Stimulated activated CD4-positive, alpha-beta T cell treated with anti-CD3 and anti-CD28 coated beads, TNF-alpha, amount 100 ng/mL, for 4 hours (primary cell): ENCODE results near the gene MT2A.

Source experiments
- DNase-seq, 3 experiments: peaks; one replicate each; pipeline ENCODE4 v3.0.0-alpha.2; 2020; ENCODE audit warnings: low read depth in 3 of 3

Gene MT2A

DNA sequence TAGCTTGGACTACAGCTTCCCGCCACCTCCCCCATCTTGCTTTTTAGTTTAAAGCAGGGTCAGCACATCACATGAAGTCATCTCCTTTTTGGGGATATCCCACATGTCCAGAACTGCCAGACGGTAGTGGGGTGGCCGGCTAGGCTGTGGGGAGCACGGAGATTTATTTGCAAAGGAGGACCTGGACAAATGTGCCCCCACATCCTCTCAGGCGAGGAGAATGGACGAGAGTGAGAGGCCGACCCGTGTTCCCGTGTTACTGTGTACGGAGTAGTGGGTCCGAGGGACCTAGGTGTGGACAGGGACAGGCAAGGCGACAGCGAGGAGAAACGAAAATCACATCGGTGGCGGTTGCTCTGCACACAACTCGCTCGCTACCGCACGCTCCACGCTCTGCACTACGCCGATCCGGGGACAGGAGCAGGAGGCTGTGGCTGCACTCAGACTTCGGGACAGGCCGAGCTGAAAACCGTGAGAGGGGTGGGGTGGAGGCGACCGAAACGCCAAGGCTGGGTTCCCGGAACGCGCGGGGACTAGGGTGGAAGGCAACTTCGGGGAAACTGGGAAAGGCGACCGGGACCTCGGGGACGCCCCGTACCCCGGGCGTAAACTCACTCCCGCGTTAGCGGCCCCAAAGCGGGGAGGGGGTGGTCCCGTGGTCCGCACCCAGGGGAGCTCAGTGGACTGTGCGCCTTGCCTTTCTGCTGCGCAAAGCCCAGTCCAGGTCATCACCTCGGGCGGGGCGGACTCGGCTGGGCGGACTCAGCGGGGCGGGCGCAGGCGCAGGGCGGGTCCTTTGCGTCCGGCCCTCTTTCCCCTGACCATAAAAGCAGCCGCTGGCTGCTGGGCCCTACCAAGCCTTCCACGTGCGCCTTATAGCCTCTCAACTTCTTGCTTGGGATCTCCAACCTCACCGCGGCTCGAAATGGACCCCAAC lies 29.7 kb downstream of the MT2A start, which contains the start of gene MT1A:
TSS of gene MT1A (plus strand) at position 853 of the 937 bp plus-strand sequence. CDS start at position 926, 73 bp downstream.
- DNase-seq, result no peak

DNA sequence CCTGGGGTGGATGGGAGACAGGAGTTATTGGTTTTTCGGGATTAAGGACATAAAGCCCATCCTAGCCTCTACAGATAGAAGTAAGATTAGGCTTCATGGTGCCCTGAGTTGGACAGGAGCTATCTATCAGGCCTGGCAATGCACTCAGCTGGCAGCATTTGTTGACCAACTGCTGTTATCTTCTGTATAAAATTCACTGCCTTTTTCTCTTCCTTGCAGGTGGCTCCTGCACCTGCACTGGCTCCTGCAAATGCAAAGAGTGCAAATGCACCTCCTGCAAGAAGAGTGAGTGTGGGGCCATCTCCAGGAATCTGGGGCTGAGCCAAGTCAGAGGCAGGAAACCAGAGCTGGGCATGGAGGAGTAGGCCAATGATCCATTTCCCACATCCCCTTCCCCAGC lies 30.7 kb downstream of the MT2A start:
- DNase-seq, result no peak

DNA sequence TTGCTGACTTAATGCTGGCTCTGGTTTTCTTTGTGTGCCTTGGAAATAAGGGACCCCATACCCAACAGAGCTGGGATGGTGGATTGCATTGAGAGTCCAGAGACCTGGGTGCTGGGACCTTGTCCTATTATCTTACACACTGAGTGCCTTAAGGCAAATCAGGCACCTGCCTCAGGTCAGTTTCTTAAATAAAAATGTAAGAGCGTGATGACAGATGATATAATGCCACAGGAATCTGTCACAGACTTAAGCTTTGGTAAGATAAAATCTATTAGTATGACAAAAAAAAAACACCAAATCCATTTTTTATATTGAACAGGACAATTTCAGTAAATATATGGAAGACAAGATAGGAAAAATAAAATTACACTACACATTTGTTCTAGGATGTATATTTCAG lies 31.7 kb downstream of the MT2A start:
- no peak for DNase-seq

DNA sequence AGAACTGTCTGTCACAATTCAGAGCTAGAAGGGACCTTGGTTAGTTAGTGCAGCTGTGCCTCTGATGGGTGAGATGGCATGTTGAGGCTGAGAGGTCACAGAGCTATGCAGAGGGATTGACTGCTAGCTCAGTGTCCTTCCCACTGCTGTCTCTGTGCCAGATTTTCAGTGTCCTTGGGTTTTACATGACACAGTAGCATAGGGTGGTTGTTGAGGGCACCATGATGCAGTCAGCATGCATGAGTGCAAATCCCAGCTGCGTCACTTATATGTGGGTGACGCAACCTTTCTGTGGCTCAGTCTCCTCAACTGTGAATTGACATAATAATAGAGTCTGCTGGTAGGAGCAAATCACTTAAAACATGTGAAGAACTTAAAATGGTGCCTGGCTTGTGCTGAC lies 32.8 kb downstream of the MT2A start:
- no peak for DNase-seq

DNA sequence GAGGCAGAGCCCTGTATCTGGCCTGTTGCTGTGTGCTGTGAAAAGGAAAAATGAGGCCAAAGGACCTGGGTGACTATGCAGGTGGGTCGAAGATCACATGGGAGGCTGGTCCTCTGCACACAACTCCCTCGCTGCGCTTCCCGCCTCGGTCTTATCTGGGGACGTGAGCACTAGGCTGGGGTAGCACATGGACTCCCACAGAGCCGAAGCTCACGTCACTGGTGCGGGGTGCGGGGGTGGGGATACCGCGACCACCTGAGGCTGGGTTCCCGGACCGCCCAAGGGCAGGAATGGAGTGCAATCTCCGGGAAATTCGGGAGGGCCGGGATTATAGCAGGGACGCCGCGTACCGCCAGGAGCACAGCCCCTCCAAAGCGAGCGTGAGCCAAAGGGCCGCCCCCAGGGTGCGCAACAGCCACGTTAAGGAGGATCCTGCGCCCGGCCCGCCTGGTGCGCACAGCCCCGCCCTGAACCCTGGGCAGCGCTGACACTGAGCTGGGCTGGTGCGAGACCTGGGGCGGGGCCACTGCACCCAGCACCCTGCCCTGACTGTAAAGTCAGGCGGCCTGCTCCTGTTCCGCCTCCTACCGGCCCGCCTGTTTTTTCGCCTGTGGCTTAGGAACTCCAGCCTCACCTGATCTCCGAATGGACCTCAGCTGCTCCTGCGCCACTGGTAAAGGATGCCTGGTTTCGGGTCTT lies 34.8 kb downstream of the MT2A start:
- DNase-seq, result peak in 2 of 3 experiments; percentile 37 to 40

DNA sequence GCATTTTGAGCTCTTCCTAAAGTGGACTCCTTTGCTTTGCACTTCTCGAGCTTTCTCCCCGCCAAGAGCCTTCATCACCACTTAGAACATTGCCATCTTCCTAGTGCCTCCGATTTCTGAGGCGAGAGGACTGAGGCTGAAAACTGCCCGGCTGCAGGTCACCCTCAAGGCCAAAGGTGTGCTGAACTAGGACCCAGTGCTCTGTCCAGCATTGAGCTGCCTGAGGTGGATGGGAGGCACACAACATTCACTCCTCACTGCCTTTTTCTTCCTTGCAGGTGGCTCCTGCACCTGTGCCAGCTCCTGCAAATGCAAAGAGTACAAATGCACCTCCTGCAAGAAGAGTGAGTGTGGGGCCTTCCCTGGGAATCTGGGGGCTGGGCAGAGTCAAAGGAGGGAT lies 35.4 kb downstream of the MT2A start:
- no peak for DNase-seq

DNA sequence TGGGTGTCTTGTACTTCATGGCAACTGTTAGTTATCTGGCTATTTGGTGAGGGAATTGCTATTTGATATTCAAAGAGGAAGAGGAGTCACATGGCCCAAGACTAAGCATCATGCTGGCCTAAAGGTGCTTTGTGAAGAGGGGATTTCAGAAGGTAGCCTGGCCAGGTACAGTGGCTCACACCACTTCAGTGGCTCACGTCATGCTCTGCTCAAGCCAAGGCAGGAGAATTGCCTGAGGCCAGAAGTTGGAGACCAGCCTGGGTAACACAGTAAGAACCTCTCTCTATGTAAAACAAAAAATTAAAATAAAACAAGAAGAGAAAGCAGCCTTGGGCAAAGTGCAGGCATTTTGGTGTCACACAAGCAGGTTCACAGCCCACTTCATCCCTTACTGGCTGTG lies 36.9 kb downstream of the MT2A start:
- no peak for DNase-seq

DNA sequence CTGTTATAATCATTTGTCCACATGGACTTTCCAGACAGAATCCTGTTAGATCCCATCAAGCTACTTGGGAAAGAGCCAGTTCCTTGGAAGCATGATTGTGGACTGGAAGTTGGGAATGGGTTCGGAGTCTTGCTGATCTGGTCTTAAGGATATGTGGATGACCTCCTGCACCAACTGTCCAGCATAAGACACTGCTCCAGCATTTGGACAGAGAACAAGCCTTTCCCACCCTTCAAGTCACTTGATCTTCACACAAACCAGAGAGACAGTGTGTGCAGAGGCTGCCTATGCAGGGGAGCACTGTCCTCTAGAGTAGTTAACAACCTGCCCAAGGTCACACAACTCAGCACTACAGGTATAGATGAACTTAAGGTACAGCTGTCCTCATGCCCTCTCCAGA lies 37.5 kb downstream of the MT2A start:
- no peak for DNase-seq

DNA sequence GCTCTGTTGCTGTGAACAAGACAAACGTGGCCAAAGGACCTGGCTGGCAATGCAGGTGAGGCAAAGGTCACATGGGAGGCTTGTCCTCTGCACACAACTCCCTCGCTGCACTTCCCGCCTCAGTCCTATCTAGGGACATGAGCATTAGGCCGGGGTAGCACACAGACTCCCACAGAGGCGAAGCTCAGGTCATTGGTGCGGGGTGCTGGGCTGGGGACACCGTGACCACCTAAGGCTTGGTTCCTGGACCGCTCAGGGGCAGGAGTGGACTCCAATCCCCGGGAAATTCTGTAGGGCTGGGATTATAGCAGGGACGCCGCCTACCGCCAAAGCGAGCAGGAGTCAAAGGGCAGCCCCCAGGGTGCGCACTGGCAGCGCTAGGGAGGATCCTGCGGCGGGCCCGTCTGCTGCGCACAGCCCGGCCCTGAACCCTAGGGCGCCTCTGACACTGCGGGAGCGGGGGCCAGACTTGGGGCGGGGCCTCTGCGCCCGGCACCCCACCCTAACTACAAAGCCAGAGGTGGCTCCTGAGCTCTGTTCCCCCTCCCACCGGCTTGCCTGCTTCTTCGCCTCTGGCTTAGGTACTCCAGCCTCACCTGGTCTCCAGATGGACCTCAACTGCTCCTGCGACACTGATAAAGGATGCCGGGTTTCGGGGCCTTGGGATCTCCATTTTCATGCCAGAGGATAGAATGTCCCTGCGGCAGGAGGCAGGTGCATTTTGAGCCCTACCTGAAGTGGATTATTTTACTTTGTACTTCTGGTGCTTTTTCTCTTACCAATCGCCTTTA lies 39.5 kb downstream of the MT2A start:
- DNase-seq, result no peak

DNA sequence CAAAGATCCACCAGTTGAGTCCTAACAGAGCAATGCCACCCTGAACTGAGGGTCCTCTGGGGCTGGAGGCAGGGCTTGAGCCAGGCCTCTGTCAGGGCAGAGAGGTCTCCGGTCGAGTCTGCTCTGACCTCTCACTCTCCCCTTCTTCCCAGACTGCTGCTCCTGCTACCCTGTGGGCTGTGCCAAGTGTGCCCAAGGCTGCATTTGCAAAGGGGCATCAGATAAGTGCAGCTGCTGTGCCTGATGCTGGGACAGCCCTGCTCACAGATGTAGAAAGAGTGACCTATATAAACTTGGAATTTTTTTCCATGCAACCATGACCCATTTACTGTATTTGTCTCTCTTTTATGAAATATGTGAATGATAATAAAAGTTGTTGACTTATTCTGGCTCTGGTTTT lies 40.9 kb downstream of the MT2A start:
- no peak for DNase-seq

DNA sequence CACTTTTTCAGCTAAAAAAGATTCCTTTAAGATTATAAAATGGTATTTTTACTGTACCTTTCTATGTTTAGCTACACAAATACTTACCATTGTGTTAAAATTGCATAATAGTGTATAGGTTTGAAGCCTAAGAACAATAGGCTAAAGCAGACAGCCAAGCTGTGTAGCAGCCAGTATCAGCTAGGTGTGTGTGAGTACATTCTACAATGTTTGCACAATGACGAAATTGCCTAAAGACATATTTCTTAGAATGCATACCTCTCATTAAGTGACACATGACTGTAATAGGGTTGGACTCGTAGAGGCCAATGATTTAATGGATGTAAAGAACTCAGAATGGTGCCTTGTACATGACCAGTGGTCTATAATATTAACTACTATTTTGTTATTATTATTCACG lies 41.4 kb downstream of the MT2A start:
- no peak for DNase-seq

DNA sequence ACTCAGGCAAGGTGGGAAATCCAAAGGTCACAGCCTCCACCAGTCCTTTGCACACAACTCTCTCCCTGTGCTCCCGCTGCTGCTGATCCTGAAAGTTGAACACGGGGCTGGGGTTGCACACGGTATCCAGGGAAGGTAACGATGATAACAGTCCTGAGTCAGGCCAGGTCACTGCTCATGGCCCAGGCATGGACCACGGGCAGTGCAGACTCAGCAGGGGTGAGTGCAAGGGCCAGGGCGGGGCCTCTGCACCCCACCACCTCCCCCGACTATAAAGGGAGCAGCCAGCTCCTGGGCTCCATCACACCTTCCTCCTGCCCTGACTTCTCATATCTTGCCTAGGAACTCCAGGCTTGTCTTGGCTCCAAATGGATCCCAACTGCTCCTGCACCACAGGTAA lies 43.2 kb downstream of the MT2A start, which contains the start of gene MT1B:
TSS of gene MT1B (plus strand) at position 301 of the 400 bp plus-strand sequence. CDS start at position 369, 68 bp downstream.
- DNase-seq, result no peak

DNA sequence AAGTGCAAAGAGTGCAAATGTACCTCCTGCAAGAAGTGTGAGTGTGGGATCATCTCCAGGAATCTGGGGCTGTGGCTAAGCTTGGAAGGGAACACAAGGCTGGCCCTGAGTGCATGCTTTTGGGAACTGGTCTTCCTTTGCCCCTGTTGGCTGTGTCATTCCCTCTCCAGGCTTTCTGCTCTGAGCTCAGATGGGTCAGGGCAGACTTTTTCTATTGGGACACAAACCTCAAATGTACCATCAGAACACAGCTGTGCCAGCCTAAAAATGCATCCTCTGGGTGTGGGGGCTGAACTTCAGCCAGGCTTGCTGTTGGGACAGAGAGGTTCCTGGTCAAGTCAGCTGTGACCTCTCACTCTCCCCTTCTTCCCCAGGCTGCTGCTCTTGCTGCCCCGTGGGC lies 44.2 kb downstream of the MT2A start:
- no peak for DNase-seq

DNA sequence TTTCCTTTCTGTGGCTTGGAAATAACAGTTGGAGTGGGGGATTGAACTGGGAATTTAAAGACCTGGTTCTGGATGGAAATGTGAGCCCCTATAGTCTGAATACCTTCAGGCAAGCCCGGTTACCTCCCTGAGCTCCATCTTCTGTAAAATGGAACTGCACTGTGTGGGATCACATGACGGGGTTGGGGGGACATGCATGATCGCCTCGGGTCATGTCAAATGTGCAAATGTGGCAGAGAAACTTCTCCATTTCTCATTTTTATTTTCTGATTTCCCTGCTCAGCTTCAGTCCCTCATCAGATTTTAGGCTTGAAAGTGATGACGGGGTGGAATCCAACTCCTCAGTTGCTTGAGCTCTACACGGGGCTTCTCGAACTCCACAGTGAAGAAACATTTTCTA lies 44.8 kb downstream of the MT2A start:
- DNase-seq, result no peak

DNA sequence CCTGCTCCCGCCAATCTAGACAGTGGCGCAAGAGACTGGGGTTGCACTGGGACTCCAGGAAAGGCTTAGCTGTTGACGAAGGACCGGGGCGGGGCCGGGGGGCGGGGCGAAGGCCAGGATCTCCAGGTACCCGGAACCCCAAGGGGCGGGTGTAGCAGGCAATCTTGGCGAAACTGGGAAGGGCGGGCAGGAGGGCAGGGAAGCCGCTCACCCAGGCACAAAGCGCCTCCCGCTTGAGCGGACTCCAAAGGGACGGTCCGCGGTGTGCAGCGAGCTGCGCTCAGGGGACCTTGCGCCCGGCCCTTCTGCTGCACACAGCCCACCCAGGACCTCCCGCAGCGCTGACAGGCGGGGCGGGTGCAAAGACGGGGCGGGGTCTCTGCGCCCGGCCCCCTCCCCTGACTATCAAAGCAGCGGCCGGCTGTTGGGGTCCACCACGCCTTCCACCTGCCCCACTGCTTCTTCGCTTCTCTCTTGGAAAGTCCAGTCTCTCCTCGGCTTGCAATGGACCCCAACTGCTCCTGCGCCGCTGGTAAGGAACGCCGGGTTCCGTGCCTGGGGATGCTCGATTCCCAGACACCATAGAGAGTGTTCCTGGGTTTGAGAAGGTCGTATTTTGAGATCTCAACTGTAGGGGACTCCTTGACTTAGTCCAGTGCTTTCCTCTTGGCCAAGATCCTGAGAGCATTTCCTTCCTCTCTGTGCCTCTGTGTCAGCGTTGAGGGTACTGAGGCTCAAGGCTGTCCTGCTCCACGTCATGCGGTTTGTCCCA lies 49.4 kb downstream of the MT2A start, which contains the start of gene MT1F:
TSS of gene MT1F (plus strand) at position 405 of the 772 bp plus-strand sequence. CDS start at position 505, 100 bp downstream.
- peak; percentile 49 to 63 (median 61) for DNase-seq

DNA sequence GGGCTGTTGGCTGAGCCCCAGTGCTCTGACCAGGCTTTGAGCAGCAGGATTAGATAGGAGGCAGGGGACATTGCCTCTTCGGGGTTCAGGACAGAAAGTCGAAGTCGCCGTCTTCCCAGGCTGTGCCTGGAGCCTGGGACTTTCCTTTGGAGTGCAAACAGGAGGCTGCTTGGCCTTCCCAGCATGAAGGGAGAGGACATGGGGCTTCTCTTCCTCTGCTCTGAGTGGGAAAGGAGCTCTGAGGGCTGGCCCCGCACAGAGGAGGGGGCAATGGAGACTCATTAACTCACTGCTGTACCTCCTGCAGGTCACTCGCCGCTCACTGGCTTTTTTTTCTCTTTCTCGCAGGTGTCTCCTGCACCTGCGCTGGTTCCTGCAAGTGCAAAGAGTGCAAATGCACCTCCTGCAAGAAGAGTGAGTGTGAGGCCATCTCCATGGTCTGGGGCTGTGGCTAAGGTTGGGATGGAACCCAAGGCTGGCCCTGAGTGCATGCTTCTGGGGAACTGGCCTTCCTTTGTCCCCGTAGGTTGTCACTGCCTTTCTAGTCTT lies 50.0 kb downstream of the MT2A start:
- no peak for DNase-seq
